PC-3 (cell line): ENCODE measurements around the gene ZSCAN23.

Experiments used
- EZH2 ChIP-seq: fragments of 300-600 bp; sonication (generic); IDR thresholded peaks from one replicate; pipeline ENCODE4 v1.6.1; 2017; ENCODE audit warnings: antibody characterized with exemption, mild to moderate bottlenecking, low read length; ENCODE audit not compliant: unreplicated experiment
- EZH2phosphoT487 ChIP-seq: fragments of 300-600 bp; sonication (generic); IDR thresholded peaks from 2 replicates; pipeline ENCODE4 v1.6.1; 2018; ENCODE audit warnings: mild to moderate bottlenecking, antibody characterized with exemption, low read length, borderline replicate concordance
- TF ChIP-seq, protein P1 (sequence below): fragments of 300-600 bp; sonication (generic); conservative IDR thresholded peaks from 2 replicates; pipeline ENCODE4 v1.5.1; 2017; ENCODE audit warnings: antibody characterized with exemption, low read depth, mild to moderate bottlenecking, low read length

DNA sequence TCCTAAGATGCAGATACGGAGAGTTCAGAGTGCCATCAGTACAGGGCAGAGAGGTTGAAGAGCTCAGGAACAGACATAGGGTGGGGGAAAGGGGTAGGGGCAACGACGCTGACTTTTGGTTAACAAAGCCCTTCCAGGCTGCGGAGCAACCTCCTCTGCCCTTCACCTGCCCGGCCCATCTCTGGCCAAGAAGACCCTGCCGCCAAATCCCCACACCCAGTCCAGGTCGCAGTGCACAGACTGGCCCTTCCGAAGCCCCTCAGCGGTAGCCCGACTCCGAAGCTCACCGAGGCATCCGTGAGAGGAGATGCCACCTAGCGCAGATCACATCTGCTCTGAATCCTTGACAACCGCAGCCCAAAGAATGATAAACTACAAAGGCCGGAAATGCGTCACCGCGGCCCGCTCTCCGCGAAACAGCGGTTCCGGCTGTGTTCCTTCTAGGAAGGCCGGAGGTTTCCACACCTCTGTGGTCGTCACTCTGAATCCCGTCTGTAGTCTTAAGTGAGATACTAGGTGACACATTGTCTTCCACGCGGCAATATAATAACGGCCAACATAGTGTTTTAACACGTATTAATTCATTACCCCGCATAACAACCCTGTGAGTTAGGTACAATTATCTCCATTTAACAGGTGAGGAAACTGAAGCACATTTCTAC, at the start of gene ZSCAN23:
- TF ChIP-seq, protein P1, sequence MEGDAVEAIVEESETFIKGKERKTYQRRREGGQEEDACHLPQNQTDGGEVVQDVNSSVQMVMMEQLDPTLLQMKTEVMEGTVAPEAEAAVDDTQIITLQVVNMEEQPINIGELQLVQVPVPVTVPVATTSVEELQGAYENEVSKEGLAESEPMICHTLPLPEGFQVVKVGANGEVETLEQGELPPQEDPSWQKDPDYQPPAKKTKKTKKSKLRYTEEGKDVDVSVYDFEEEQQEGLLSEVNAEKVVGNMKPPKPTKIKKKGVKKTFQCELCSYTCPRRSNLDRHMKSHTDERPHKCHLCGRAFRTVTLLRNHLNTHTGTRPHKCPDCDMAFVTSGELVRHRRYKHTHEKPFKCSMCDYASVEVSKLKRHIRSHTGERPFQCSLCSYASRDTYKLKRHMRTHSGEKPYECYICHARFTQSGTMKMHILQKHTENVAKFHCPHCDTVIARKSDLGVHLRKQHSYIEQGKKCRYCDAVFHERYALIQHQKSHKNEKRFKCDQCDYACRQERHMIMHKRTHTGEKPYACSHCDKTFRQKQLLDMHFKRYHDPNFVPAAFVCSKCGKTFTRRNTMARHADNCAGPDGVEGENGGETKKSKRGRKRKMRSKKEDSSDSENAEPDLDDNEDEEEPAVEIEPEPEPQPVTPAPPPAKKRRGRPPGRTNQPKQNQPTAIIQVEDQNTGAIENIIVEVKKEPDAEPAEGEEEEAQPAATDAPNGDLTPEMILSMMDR, result no peak; the same call in 1 of the 2 replicates
- TF ChIP-seq EZH2 (no peak), EZH2phosphoT487 (no peak)
